Epithelial cell of proximal tubule (primary cell): Measurements from ENCODE around the gene ELOVL7. TPM values are rescaled to one million over a fixed set of nuclear protein-coding genes. Genes with fewer than 3 reads are reported as not detected.
"Not testable (repeated sequence)": the region's sequence is repeated elsewhere in the genome, so short reads cannot be mapped to it uniquely, and the experiment has no call there.

Experiments
- DNase-seq: peaks from one replicate; pipeline ENCODE4 v3.0.0-alpha.2; 2011; ENCODE audit warnings: low read depth
- H3K4me3 ChIP-seq: 2 replicates; pipeline ENCODE4 v1.5.1; 2011; ENCODE audit warnings: low read depth, mild to moderate bottlenecking, low read length
- CTCF ChIP-seq: conservative IDR thresholded peaks from 2 replicates; pipeline ENCODE4 v1.5.1; 2012; ENCODE audit warnings: low read depth, mild to moderate bottlenecking, low read length
- total RNA-seq: library from RNA; depleted of rRNA; stranded (reverse); fragments of >200 nt; gene quantifications from 2 replicates; pipeline ENCODE4 v1.2.3, GENCODE V29; 2015

ELOVL7 gene
- total RNA-seq, 1 donor from 2014 or later = 6.3 TPM

GRCh38 chr5:60740322-60740721 is 103.7 kb downstream of the ELOVL7 start:
- no peak for TF ChIP-seq CTCF
- H3K4me3 ChIP-seq = no peak overlapping the region

GRCh38 chr5:60738933-60739332 is 105.1 kb downstream of the ELOVL7 start:
- TF ChIP-seq CTCF = no peak
- DNase-seq = no peak

More at GRCh38 chr5:60740322-60740721, 103.7 kb downstream of the ELOVL7 start:
- DNase-seq = no peak

GRCh38 chr5:60738461-60738860 is 105.6 kb downstream of the ELOVL7 start:
- no peak for DNase-seq
- no peak for TF ChIP-seq CTCF
- H3K4me3 ChIP-seq = no peak overlapping the region

More at GRCh38 chr5:60738933-60739332, 105.1 kb downstream of the ELOVL7 start:
- H3K4me3 ChIP-seq = no peak overlapping the region

- not testable (repeated sequence) for H3K4me3 ChIP-seq, DNase-seq
Observed at GRCh38 chr5:60730858-60731257, 113.2 kb downstream of the ELOVL7 start.

- no peak for TF ChIP-seq CTCF
- DNase-seq = no peak
- no peak overlapping the region for H3K4me3 ChIP-seq
Observed at GRCh38 chr5:60727033-60727679, 116.9 kb downstream of the ELOVL7 start.

- H3K4me3 ChIP-seq = no peak overlapping the region
- no peak for DNase-seq
- no peak for TF ChIP-seq CTCF
Observed at GRCh38 chr5:60724126-60724525, 119.9 kb downstream of the ELOVL7 start.

- H3K4me3 ChIP-seq = no peak overlapping the region
- TF ChIP-seq CTCF = no peak
- DNase-seq = no peak
Observed at GRCh38 chr5:60722416-60722815, 121.7 kb downstream of the ELOVL7 start.
